ENCODE results near the gene MYRIP.
"Not testable (repeated sequence)": the region's sequence is repeated elsewhere in the genome, so short reads cannot be mapped to it uniquely, and the experiment has no call there.

The MYRIP gene

DNA sequence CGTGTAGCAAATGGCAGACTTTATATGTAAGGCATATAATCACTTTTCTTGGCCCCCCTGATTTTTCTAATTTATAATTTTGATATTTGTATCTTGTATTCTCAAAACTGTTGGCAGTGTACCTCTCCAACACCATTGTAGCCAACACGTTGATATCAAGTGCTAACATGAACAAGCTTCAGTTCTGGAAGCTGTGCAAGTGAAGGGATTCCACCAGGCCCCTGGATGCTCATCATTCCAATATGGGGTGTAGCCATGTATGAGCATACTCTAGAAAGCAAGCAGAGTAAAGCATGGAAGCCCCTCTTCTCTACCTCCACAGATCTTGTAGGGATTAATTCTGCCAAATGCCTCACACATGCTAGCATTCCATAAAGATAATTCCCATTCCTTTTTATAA is 211.3 kb downstream of the MYRIP start:
- H3K4me1 Mint-ChIP-seq, result peaks cover 6% of the 10 kb centered on the region
- TF ChIP-seq, protein P1, sequence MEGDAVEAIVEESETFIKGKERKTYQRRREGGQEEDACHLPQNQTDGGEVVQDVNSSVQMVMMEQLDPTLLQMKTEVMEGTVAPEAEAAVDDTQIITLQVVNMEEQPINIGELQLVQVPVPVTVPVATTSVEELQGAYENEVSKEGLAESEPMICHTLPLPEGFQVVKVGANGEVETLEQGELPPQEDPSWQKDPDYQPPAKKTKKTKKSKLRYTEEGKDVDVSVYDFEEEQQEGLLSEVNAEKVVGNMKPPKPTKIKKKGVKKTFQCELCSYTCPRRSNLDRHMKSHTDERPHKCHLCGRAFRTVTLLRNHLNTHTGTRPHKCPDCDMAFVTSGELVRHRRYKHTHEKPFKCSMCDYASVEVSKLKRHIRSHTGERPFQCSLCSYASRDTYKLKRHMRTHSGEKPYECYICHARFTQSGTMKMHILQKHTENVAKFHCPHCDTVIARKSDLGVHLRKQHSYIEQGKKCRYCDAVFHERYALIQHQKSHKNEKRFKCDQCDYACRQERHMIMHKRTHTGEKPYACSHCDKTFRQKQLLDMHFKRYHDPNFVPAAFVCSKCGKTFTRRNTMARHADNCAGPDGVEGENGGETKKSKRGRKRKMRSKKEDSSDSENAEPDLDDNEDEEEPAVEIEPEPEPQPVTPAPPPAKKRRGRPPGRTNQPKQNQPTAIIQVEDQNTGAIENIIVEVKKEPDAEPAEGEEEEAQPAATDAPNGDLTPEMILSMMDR (IDR thresholded peaks at IDR 0.05; ENCODE audit: unreplicated experiment in 3 of 3), result no peak
- no peak overlapping the region for H3K27ac Mint-ChIP-seq
- peaks cover 3% of the 10 kb centered on the region for H3K36me3 Mint-ChIP-seq (ENCODE audit: low read depth)
- H3K27me3 Mint-ChIP-seq (ENCODE audit: low read depth), result peaks cover 8% of the 10 kb centered on the region
- H3K4me3 Mint-ChIP-seq, result no peak overlapping the region
- H3K9me3 Mint-ChIP-seq, result peaks cover 17% of the 10 kb centered on the region

DNA sequence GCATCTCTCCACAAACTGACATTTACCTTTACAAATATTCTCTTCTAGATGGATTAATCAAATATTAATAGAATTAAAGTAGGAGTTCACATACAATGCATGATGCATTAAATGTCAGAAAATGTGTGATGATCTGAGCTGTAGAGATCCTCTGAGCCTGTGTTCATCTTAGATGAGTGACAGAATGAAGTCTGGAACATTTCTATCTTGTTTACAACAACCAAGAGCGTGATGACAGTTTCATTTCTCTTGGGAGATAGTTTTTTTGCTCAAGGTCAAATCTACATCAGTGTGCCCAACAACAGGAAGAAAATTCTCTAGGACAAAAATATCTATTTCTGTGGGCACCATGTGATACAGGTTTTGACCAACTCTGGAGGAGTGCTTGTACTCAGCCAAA is 211.9 kb downstream of the MYRIP start:
- H3K4me1 Mint-ChIP-seq, result peaks cover 6% of the 10 kb centered on the region
- no peak overlapping the region for H3K27ac Mint-ChIP-seq
- H3K27me3 Mint-ChIP-seq (ENCODE audit: low read depth), result peaks cover 6% of the 10 kb centered on the region
- peaks cover 3% of the 10 kb centered on the region for H3K36me3 Mint-ChIP-seq (ENCODE audit: low read depth)
- H3K9me3 Mint-ChIP-seq, result peaks cover 21% of the 10 kb centered on the region
- TF ChIP-seq, protein P1 (IDR thresholded peaks at IDR 0.05; ENCODE audit: unreplicated experiment in 3 of 3), result no peak
- H3K4me3 Mint-ChIP-seq, result no peak overlapping the region

DNA sequence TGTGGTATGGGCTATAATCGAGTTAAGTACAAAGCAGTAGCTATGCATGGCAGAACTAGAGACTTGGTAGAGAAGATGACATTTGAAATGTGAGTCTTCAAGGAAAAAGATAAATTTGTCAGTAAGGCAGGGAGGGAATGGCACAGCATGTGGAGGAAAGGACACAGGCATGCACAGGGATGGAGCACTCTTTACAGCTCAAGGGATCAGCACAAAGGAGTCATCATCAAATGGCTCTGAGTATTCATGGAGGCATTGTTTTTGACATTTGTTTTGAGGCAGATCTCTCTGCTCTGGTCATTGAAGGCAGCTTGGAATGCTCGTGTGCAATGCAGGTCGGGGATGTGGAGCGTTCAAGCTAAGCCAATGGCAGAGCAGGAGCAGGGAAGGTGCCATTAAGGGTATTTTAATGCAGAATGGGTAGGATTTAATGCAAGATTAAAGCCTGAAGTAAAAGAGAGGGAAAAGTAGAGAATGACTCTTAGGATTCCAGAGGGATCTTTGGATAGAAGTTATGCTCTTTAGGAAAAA is 213.0 kb downstream of the MYRIP start:
- H3K36me3 Mint-ChIP-seq (ENCODE audit: low read depth), result peaks cover 3% of the 10 kb centered on the region
- H3K4me1 Mint-ChIP-seq, result peaks cover 6% of the 10 kb centered on the region
- peaks cover 4% of the 10 kb centered on the region for H3K27me3 Mint-ChIP-seq (ENCODE audit: low read depth)
- H3K27ac Mint-ChIP-seq, result no peak overlapping the region
- no peak overlapping the region for H3K4me3 Mint-ChIP-seq
- peaks cover 30% of the 10 kb centered on the region for H3K9me3 Mint-ChIP-seq
- TF ChIP-seq, protein P1 (IDR thresholded peaks at IDR 0.05; ENCODE audit: unreplicated experiment in 3 of 3), result no peak

DNA sequence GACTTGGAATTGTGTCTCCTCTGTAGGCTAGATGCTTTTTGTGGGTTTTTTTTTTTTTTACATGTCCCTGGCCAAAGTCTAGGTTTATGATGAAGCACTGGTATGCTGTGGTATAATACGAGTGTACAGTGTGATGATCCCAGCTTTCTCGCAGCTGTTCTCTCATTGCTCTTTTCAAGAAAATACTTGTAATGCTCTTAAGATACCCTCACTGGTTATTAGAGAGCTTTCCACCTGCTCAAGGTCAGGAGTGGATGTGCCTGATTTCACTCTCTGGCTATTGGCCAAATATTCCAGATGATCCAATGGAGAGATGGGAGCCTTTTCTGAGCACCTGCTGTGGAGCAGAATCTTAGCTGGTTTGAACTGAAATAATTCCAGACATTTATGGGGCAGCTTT is 215.1 kb downstream of the MYRIP start:
- Mint-ChIP-seq H3K36me3 (ENCODE audit: low read depth) (peaks cover 3% of the 10 kb centered on the region), H3K27me3 (ENCODE audit: low read depth) (no peaks in the 10 kb centered on the region), H3K27ac (no peak overlapping the region), H3K4me1 (peaks cover under 1% of the 10 kb centered on the region), H3K9me3 (peaks cover 30% of the 10 kb centered on the region), H3K4me3 (no peak overlapping the region)
- TF ChIP-seq, protein P1 (IDR thresholded peaks at IDR 0.05; ENCODE audit: unreplicated experiment in 3 of 3), result no peak

DNA sequence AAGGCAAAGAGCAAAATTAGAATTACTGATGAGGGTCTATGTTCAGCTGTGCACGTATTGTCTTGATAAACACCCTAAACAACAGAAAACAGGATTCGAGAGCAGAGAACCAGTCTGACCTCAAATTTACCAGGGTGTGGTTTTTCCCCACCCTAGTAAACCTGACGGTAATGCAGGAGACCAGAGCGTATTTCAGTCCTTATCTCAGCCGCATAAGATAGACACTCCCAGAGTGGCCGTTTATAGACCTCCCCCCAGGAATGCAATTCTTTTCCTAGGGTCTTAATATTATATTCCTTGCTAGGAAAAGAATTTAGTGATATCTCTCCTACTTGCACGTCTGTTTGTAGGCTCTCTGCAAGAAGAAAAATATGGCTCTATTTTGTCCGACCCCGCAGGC is 216.5 kb downstream of the MYRIP start:
- H3K36me3 Mint-ChIP-seq (ENCODE audit: low read depth); H3K4me1 Mint-ChIP-seq; H3K27ac Mint-ChIP-seq; H3K27me3 Mint-ChIP-seq (ENCODE audit: low read depth); H3K4me3 Mint-ChIP-seq: not testable (repeated sequence)
- H3K9me3 Mint-ChIP-seq, result peaks cover 33% of the 10 kb centered on the region

DNA sequence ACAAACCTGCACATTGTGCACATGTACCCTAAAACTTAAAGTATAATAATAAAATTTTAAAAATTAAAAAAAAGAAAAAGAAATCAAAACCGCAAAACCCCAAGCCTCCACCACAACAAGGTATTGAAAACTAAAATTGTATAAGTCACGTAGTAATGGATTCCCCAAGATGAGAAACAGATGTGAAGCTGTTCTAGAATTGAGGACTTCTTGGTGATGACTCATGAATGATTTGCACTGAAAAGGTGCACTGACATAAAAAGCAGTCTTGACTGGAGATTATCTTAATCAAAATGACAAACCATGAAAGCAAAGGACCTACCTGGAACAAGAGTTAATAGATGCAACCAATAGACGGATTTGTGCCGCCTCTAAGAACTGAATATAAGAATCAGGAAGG is 225.8 kb downstream of the MYRIP start:
- H3K36me3 Mint-ChIP-seq (ENCODE audit: low read depth), result no peaks in the 10 kb centered on the region
- no peaks in the 10 kb centered on the region for H3K4me1 Mint-ChIP-seq
- no peak overlapping the region for H3K4me3 Mint-ChIP-seq
- TF ChIP-seq, protein P1 (IDR thresholded peaks at IDR 0.05; ENCODE audit: unreplicated experiment in 3 of 3), result no peak
- H3K9me3 Mint-ChIP-seq, result peaks cover 16% of the 10 kb centered on the region
- H3K27ac Mint-ChIP-seq, result no peak overlapping the region
- no peaks in the 10 kb centered on the region for H3K27me3 Mint-ChIP-seq (ENCODE audit: low read depth)
